Activated CD4-positive, alpha-beta T cell treated with anti-CD3 and anti-CD28 coated beads, Interleukin-2, amount 10 ng/mL, durations not matched to agents 24 days and 14 days (primary cell): ENCODE results near the gene SCNN1B. TPM values are rescaled to one million over a fixed set of nuclear protein-coding genes. Genes with fewer than 3 reads are reported as not detected.

Experiments
- DNase-seq: peaks from one replicate; pipeline ENCODE4 v3.0.0; 2022
- H3K27ac Mint-ChIP-seq: one replicate; pipeline ENCODE4 v1.8.0; 2022; ENCODE audit warnings: mild to moderate bottlenecking, mixed read lengths
- H3K27me3 Mint-ChIP-seq: one replicate; pipeline ENCODE4 v1.8.0; 2022; ENCODE audit warnings: mixed read lengths
- H3K36me3 Mint-ChIP-seq: one replicate; pipeline ENCODE4 v1.8.0; 2022; ENCODE audit warnings: low read depth, mild to moderate bottlenecking, mixed read lengths
- H3K4me1 Mint-ChIP-seq: one replicate; pipeline ENCODE4 v1.8.0; 2021; ENCODE audit warnings: mixed read lengths
- H3K4me3 Mint-ChIP-seq: one replicate; pipeline ENCODE4 v1.8.0; 2022; ENCODE audit warnings: mild to moderate bottlenecking, moderate library complexity, mixed read lengths
- H3K9me3 Mint-ChIP-seq: one replicate; pipeline ENCODE4 v1.8.0; 2021; ENCODE audit warnings: mixed read lengths
- intact Hi-C: fragments of 100-400 bp; cut with micrococcal nuclease; formaldehyde crosslinking; loops from one replicate; pipeline ENCODE4 v1.15.1; 2023
- total RNA-seq: library from RNA; stranded (reverse); gene quantifications from 2 replicates; pipeline ENCODE4 v1.2.3, GENCODE V29; 2022

SCNN1B gene
- total RNA-seq, 1 donor from 2014 or later = not detected

DNA sequence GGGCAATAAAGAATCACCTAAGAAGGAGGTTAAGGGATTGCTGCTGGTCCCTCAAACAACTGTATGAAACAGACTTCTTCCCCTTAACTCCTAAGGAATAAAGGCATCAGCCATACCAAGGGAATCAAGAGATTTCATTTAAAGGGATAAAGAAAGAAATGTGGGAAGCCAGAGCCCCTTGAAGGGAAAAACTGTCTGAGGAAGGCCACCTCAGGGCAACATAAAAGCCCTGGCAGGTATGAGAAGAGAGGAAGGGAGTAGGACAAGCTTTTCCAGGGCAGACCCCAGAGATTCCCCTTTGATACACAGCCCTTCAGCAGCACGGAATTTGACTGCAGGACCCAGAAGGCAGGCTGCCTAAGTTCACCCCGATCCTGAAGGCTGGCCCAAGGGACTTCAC is 107.4 kb downstream of the SCNN1B start:
- intact Hi-C loops = no loop called here
- H3K27ac Mint-ChIP-seq = no peak overlapping the region
- DNase-seq = no peak
- H3K4me1 Mint-ChIP-seq = no peaks in the 10 kb centered on the region
- no peaks in the 10 kb centered on the region for H3K9me3 Mint-ChIP-seq
- no peaks in the 10 kb centered on the region for H3K27me3 Mint-ChIP-seq
- no peak overlapping the region for H3K4me3 Mint-ChIP-seq
- H3K36me3 Mint-ChIP-seq = peaks cover 19% of the 10 kb centered on the region

DNA sequence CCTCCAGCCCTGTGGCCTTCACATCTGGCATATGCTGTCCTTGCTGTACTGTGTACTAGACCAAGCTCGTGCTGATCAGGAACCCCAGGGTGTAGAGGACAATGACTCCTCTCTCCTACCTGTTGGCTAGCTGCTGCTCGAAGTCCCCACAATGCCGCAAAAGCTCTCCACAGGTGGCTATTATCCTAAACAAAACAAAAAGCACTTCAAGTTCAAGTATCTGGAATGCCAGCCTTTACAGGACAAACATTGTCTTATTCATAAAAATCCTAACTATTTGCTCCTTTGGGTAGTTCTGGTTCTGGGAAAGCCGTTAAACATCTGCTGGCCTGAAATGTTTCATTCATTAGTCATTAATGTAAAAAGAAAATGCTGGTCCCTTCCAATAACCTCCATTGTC is 108.1 kb downstream of the SCNN1B start:
- Mint-ChIP-seq H3K36me3 (peaks cover 19% of the 10 kb centered on the region), H3K27ac (no peak overlapping the region), H3K4me1 (no peaks in the 10 kb centered on the region), H3K9me3 (no peaks in the 10 kb centered on the region), H3K4me3 (no peak overlapping the region), H3K27me3 (no peaks in the 10 kb centered on the region)
- DNase-seq = no peak
- intact Hi-C loops = no loop called here

DNA sequence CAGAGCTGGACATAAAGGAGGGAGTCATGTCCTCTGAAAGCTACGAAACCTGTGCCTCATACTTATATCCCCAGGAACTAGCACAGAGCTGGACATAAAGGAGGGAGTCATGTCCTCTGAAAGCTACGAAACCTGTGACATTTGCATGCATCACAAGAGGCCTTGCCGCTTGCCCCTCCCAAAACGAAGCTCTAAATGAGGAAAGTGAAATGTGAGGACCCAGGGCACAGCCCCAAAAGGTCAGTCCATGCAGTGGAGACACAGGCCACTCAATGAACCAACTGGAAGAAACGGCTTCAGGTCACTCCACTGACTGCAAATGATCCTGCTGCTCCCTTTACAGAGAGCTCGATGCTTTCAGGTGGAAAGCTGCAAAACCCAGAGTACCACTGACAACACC is 112.6 kb downstream of the SCNN1B start:
- no peak overlapping the region for H3K4me3 Mint-ChIP-seq
- H3K4me1 Mint-ChIP-seq = no peaks in the 10 kb centered on the region
- H3K27ac Mint-ChIP-seq = no peak overlapping the region
- no peaks in the 10 kb centered on the region for H3K27me3 Mint-ChIP-seq
- peaks cover 18% of the 10 kb centered on the region for H3K36me3 Mint-ChIP-seq
- no peaks in the 10 kb centered on the region for H3K9me3 Mint-ChIP-seq
- intact Hi-C loops = no loop called here
- DNase-seq = no peak

DNA sequence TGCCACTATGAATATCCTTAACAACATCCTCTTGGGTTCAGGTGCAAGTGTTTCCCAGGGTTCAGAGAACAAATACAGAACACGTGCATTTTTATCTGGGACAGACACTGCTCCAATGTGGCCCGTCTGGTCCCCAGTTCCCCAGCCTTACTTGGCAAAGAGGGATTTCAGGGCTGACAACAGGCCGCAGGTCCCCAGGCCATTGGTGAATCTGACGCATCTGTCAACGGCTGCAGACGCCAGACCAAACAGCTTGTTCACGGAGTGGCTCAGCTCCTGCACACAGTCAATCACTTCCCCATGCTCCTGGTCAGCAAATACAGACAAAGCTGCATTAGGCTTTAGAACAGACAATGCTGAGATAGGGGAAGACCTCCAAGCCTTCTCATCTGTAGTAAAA is 114.7 kb downstream of the SCNN1B start:
- peaks cover 15% of the 10 kb centered on the region for H3K36me3 Mint-ChIP-seq
- no peak overlapping the region for H3K4me3 Mint-ChIP-seq
- no peaks in the 10 kb centered on the region for H3K27me3 Mint-ChIP-seq
- DNase-seq = no peak
- no peaks in the 10 kb centered on the region for H3K9me3 Mint-ChIP-seq
- intact Hi-C loops = no loop called here
- H3K27ac Mint-ChIP-seq = no peak overlapping the region
- H3K4me1 Mint-ChIP-seq = no peaks in the 10 kb centered on the region

DNA sequence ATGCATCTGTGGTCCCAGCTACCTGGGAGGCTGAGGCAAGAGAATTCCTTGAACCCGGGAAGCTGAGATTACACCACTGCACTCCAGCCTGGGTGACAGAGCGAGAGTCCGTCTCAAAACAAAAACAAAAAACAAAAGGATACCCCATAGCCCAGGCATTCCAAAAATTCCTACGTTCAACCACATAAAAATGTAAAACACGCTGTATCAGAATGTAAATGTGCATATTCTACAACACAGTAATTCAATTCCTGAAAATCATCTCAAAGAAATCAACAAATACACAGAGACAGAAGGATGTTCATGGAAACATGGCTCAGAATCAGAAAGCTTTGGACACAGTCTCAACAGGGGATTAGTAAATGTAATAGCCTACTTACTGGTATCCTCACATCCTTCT is 117.9 kb downstream of the SCNN1B start:
- H3K4me1 Mint-ChIP-seq = no peaks in the 10 kb centered on the region
- H3K4me3 Mint-ChIP-seq = no peak overlapping the region
- intact Hi-C loops = no loop called here
- no peaks in the 10 kb centered on the region for H3K9me3 Mint-ChIP-seq
- H3K27me3 Mint-ChIP-seq = no peaks in the 10 kb centered on the region
- H3K36me3 Mint-ChIP-seq = peaks cover 13% of the 10 kb centered on the region
- H3K27ac Mint-ChIP-seq = no peak overlapping the region
- no peak for DNase-seq

DNA sequence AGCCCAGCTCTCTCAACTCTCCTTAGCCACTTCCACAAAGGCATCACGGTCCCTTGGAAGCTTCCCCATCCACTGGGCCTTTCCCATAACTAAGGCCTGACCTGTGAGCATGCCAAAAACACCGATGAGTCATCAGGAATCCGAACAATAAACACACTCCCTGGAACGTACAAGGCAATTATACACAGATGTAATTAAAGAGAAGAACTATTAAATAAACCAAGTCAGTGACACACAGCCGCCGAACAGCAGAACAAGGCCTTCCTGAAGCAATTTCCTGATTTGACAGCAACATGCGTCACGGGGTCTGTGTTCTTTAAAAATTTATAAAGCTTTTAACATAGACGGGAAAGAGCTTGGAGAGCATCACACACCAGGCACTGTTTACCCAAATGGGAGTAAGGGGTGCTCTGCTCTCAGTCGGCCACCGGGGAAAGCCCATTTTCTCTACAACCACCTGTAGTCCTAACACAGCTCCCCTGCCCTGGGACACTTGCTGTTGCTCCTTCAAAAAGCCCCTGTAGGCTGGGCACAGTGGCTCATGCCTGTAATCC is 121.5 kb downstream of the SCNN1B start:
- Mint-ChIP-seq H3K4me1 (no peaks in the 10 kb centered on the region), H3K27ac (no peak overlapping the region), H3K27me3 (no peaks in the 10 kb centered on the region), H3K9me3 (no peaks in the 10 kb centered on the region), H3K36me3 (peaks cover 15% of the 10 kb centered on the region), H3K4me3 (no peak overlapping the region)
- DNase-seq = no peak
- intact Hi-C loops = no loop called here

DNA sequence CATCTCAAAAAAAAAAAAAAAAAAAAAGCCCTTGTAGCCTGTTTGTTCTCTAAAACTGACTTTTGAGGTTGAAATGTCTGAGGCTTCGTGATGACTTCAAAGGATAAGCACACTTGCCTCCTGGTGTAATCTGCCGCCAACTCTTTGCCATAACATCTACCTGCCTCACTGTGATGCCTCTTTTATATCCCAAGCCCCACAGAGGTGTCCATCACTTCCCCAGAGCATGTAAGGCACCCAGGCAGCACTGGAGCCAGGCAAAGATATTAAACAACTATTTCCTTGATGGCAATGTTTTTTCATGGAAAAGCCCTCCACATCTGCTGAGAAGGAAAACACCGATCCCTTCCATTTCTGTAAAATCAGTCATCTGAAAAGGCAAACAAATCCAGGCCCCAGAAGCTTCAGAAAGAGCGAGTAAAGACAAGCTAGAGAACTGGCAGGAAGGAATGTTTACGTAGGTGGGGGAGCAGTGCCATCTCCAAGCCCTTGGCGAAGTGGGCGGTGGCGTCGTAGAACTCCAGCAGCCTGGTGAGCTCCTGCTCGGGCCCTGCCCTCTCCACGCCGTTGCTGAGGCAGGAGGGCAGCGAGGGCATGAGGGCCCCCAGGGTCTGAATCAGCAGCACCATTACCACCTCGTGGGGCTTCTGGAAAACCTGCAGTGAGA is 122.3 kb downstream of the SCNN1B start:
- no peaks in the 10 kb centered on the region for H3K4me1 Mint-ChIP-seq
- no peak for DNase-seq
- no peak overlapping the region for H3K4me3 Mint-ChIP-seq
- no peak overlapping the region for H3K27ac Mint-ChIP-seq
- H3K36me3 Mint-ChIP-seq = peaks cover 18% of the 10 kb centered on the region
- no peaks in the 10 kb centered on the region for H3K9me3 Mint-ChIP-seq
- intact Hi-C loops = no loop called here
- H3K27me3 Mint-ChIP-seq = no peaks in the 10 kb centered on the region

DNA sequence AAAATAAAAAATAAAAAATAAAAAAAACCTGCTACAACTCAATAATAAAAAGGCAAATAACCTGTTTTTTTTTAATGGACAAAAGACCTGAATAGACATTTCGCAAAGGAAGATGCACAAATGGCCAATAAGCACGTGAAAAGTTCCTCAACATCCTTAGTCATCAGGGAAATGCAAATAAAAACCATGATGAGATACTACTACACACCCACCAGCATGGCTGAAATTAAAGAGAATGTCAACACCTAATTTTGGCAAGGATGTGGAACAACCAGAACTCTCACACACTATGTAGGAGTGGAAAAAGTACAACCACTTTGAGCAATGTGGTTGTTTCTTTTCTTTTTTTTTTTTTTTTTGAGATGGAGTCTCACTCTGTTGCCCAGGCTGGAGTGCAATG is 126.2 kb downstream of the SCNN1B start:
- intact Hi-C loops = no loop called here
- H3K9me3 Mint-ChIP-seq = no peaks in the 10 kb centered on the region
- H3K4me1 Mint-ChIP-seq = no peaks in the 10 kb centered on the region
- H3K27me3 Mint-ChIP-seq = no peaks in the 10 kb centered on the region
- DNase-seq = no peak
- H3K27ac Mint-ChIP-seq = no peak overlapping the region
- H3K4me3 Mint-ChIP-seq = no peak overlapping the region
- H3K36me3 Mint-ChIP-seq = peaks cover 31% of the 10 kb centered on the region

Other genes starting within 250 kb of the SCNN1B start
- gene USP31, start 152.8 kb upstream of the SCNN1B start, total RNA-seq = 8.9 and 10.0 TPM in 2 replicates
- not detected in 2 replicates for gene SCNN1G, start 119.6 kb upstream of the SCNN1B start, total RNA-seq
- gene COG7, start 150.9 kb downstream of the SCNN1B start, total RNA-seq = 21.6 and 25.6 TPM in 2 replicates
- gene GGA2, start 208.2 kb downstream of the SCNN1B start, total RNA-seq = 109 and 113 TPM in 2 replicates